Mammary epithelial cell (primary cell): ENCODE results near the gene DUSP19.

ENCODE experiments used
- CTCF ChIP-seq, 2 donors: IDR thresholded peaks in 1 of 2; conservative IDR thresholded peaks in 1 of 2; 2 replicates each; pipeline ENCODE4 v1.5.1; 2011 to 2012; ENCODE audit warnings: inconsistent platforms in 2 of 2, low read length in 2 of 2, mild to moderate bottlenecking in 2 of 2, control low read depth in 1 of 2, low read depth in 1 of 2; ENCODE audit not compliant: insufficient read depth in 1 of 2; ENCODE audit errors: extremely low read depth in 1 of 2
- EZH2 ChIP-seq: IDR thresholded peaks from 2 replicates; pipeline ENCODE4 v1.6.1; 2012; ENCODE audit warnings: low read length, inconsistent platforms, borderline replicate concordance

- no peak for TF ChIP-seq CTCF (conservative IDR thresholded peaks at IDR 0.05 in 1 of 2, IDR thresholded peaks at IDR 0.05 in 1 of 2; ENCODE audit: extremely low read depth in 1 of 2, insufficient read depth in 1 of 2, low read depth in 1 of 2, low read length in 2 of 2)
- no peak for TF ChIP-seq EZH2
Measured at GRCh38 chr2:183057333-183057985, 21.1 kb upstream of the DUSP19 start.
